GM18858 (cell line): ENCODE measurements around the gene EFNA4.
A peak's percentile ranks its signal among the peaks of the same experiment; 100 is the strongest.

Source experiments
- ATAC-seq: cut with Tn5 transposase; IDR thresholded peaks from one replicate; pipeline ENCODE4 v1.9.1; 2021; ENCODE audit not compliant: unreplicated experiment

EFNA4 gene

DNA sequence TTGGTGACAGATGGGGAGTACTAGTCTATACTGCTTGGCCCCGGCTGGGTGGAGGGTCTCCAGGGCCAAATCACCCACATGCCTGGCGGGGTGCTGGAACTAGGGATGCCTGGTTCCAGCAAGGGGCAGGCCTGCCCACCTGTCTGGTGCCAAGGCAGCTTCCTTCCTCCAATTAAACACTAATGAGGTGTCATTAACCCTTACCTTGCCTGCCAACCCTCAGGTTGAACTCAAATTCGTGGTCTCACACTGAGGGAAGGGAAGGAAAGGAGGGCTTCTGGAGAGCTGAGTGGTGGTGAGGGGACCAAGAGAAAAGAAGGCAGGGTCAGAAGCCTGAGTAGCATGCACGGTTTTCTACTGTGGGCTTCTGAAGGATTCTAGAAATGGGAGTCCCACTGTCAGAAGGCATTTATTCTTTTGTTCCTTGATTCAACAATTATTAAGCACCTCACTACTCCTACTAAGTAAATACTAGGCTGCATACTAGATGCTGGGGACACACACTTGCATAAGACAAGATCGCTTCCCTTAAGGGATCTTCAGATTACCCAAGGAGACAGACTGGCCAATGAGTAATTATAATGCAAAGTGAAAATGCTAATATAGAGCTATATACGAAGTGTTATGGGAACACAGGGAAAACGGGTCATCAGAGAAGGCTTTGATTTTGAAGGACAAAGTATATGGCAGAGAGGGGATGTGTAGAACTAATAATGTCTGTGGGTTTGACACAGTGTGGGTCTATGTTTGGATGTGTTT, 9.2 kb downstream of the EFNA4 start:
- ATAC-seq: no peak

DNA sequence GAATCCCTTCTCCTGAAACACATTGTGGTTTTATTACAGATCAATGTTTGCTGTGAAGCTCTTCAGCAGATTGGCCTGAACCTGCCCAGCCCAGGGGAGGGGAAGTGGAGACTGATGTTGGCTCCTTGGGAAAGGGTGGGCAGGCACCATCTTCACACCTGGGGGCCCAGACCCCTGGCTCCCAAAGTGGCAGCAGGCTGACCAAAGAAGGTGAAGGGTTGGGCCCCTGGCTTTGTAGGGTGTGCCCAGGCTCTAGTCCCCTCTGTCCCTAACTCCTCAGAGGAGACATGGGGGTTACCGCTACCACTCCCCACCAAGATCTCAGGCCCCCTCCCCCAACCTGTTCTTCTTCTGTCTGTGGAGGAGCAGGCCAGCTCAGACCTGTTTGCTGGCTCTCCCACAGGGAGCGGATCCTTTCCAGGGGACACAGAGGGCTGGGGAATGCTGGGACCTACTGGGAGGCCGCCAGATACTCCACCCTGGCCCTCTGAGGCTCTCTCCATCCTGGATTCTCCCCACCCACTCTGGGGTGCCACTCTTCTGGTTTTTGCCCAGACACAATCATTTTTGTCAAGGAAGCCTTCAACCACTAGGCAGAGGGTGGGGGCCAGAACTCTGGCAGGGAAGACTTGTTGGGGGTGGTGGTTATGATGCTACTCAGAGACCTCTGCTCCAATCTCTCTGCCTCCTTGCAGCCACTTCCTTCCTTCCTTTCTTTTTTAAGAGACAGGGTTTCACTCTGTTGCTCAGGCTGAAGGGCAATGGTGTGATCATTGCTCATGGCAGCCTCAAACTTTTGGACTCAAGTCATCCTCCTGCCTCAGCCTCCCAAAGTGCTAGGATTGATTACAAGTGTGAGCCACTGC, 10.1 kb downstream of the EFNA4 start:
- ATAC-seq: no peak

DNA sequence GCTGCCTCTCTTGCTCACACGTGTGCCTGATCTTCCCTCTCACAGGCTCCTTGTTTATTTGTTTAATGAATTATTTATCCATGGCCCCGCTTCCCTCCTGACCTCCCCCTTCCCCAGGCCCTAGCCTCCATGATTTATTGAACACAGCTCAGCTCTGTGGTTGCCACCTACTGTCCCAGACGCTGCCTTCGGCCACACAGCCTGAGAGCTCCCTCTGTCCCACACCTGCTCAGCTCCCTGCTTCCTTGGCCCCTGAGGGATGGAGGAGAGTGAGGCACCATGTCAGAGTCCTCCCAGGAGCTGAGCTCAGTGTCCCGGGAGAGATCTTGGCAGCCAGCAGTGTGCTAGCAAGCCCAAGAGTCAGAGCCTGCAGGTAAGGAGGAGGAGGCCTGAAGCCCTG, 12.0 kb downstream of the EFNA4 start:
- ATAC-seq: no peak

DNA sequence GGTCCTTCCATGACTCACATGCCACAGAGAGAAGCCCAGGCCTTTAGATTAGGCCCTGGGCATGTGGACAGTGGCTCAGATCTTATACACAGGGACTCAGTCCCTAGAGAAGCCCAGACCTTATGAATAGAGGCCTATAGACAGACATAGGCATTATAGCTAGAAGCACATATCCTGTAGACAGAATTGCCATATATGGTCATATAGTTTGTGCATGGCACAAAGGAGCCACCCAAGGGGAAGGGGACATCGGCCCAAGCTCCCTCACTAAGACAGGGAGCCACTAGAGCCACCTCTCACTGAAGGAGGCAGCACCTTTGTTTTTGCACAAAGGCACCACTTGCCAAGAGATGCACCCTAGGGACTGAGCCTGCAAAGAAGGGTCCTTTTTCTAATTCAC, 12.8 kb downstream of the EFNA4 start:
- no peak for ATAC-seq

DNA sequence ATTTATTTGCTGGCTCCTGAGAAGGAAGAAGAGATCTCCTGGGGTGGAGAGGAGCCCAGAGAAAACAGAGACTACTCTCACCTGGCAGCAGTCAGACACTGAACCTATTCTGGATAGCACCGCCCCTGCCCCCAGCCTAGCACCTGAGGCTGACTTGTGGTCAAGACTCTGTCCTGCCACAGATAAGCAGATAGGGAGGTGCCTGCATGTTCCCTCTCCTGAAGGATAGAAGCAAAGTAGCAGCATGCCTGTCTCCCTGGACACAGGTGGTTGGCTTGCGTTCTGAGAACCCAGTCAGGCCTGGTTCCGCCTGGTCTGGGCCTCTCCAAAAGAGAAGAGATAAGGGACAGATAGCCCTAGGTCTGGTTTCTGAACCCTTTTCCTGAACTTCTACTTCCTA, 13.8 kb downstream of the EFNA4 start:
- ATAC-seq: no peak

DNA sequence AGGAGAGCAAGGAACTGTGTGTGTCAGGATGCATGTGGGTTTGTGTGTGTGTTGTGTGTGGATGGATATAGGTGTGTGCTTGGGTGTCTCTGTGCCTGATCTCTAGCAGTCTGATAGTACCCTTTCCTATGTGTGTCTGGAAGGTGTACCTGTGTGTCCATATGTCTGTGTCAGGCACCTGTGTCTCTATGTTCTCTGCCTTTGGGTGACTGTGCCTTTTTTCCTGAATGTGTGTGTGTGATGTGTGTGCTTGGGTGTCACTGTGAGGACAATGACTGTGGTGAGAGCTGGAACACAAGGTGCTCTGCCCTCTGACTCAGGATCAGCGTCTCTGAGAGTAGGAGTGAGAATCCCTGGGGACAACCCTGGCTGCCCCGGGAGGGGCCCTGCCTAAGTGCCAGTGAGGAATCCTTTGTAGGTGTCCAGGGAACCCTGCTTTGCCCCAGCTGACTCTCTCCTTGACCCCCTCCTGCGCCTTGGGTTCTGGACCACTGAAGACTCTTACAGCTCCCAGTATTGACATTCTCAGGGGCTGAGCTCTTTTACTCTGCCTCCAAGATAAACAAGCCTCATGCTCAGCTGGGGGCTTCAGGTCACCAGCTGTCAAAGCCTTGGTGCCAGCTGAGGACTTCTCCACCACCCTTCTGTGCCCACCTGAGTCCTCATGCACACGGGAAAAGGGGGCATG, 14.4 kb downstream of the EFNA4 start:
- ATAC-seq: no peak

DNA sequence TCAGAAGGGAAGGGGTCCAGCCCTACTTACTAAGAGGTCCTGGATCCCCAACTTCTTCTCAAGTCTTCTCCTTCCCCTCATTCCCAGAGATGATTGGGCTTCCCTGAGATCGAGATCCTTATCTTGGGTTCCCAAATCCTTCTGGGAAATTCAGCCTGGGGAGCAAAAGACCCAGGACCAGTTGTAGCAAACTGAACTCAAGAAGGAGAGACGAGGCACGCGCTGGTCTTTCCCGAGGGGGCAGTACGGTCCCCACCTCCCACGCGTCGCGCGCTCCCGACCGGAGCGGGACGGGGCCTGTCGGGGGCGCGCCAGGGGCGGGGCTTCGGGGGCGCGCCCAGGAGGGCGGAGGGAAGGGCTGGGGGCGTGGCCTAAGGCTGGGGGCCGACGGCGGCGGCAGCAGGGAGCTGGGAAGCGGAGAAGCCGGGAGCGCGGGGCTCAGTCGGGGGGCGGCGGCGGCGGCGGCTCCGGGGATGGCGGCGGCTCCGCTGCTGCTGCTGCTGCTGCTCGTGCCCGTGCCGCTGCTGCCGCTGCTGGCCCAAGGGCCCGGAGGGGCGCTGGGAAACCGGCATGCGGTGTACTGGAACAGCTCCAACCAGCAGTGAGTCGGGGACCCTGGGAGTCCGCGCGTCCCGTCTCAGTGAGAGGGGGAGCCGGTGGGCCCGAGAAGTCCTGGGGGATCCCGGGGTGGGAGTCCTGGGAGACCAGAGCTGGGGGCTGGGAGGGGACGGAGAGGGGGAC, 15.1 kb downstream of the EFNA4 start, which contains the start of gene EFNA3:
Gene EFNA3, plus strand, starts transcription at position 369 of the 741 bp plus-strand sequence. Its CDS starts 105 bp downstream, at position 474.
- no peak for ATAC-seq

DNA sequence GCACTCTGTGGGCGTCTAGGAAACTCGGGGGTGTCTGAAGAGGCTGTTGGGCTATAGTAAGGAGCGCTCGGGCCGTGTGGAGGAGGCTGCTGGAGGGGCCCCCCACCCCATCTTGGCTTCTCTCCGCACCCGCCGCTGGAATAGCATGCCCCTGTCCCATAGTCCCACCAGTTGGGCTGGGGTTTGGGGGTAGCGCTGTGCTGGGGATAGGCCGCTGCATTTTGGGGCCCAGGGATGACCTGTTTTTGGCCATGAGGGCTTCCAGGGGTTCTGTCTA, 15.6 kb downstream of the EFNA4 start:
- ATAC-seq: no peak

DNA sequence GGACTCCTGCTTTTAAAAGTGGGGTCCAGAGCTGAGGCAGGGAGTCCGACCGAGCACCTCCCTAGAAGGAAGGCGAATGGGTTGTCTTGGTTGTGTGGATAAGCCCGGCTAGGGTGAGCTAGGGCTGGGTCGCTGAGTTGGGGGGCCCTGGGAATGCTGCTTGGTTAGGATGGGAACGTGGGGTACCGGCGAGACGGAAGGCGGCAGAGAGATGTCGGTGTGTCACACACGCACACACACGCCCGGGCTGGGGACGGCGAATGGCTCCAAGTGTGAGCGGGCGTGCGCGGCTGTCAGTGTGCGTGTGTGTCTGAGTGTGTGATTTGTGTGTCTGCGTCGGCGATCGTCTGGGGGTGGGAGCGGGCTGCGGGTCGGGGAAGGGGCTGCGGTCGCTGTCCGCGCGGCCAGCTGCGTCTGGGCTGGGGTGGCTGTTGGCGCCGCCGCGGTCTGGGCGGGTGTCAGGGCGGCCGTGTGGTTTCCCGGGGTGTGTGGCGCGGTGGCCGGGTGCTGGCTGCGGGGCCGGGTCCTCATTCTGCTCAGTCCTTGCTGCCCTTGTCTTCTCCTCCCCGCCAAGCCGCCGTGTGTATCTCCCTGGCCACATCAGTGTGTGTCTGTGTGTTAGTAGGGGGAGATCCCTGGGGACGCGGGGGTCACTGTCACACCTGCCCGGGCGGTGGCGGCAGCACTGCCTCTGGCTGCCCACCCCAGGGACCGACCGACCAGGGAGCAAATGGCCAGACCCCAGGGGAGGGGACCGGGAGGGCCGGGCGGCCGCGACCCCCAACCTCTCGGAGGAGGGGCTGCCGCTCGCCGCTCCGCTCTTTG, 16.2 kb downstream of the EFNA4 start:
- no peak for ATAC-seq

DNA sequence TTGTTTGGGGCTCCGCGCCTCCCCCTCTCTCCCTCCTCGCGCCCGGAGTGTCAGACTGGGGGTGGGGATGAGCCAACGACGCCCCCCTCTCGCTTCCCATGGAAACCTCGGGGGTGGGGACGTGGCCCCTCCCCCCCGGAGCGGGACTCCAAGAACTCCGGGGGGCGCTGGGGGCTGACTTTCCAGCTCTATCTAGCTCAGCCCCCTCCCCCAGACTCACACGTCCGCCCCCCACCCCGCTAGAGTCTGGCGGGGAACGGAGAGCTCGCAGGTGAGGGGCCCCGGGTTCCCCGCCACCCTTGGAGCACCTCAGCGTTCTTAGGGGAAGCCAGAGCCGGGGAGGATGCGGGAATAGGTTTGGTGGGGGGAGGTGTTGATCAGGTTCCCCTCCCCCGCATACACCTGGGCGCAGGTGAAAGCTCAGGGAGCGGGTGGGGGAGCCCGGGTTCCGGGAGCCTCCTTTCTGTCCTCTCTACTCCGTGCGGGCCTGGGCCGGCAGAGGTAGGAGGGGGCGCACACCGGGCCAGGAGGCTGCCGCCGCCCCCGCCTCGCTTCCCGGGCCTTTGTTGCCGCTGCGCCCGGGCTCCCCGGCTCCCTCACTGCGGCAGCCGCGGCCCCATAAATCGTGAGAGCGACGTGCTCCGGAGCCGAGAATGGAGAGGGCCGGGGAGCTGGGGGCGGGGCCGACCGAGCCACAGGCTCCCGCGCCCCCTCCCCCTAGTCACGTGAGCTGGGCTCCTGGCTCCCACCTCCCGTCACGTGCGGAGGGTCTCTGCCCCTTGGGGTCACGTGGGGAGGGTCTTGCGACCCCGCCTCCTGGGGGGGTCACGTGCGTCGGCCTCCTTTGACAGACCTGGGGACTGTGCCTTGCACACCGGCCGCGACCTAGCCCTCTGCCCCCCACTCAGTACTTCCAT, 17.0 kb downstream of the EFNA4 start:
- ATAC-seq: no peak

DNA sequence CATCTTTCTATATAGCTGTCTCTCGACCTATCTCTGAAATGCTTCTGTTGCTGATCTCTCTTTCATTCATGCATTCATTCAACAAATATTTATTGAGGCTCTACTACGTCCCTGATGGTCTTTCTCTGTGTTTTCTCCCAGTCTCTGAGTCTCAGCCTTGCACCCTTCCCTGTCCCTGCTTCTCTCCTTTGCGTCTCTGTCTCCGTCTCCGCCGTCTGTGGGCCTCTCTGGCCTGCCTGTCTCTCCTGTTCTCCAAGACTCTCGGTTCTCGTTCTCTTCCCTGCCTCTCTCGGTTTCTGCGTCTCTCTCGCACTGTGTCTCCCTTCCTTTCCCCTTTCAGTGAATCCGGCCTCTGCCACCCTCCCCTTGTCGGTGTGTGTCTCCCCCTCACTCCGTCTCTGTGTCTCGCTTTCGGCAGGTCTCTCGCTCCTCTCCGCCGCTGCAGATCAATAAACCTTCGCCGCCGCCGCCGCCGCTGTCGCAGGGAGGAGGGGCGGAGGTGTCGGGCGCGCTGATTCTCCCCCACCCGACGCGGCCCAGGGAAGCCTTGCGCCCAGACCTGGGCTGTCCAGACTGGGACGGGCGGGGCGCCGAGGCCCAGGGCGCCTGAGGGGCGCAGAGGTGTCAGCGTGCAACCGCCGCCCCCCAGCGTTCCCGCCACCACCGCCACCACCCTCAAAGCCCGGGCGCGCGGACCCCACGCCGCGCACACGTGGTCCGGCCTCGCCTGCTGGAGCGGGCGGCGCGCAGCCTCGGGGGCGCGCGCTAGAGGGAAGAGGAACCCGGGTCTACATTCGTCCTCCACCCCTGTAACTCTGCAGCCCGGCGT, 18.1 kb downstream of the EFNA4 start:
- ATAC-seq: no peak

DNA sequence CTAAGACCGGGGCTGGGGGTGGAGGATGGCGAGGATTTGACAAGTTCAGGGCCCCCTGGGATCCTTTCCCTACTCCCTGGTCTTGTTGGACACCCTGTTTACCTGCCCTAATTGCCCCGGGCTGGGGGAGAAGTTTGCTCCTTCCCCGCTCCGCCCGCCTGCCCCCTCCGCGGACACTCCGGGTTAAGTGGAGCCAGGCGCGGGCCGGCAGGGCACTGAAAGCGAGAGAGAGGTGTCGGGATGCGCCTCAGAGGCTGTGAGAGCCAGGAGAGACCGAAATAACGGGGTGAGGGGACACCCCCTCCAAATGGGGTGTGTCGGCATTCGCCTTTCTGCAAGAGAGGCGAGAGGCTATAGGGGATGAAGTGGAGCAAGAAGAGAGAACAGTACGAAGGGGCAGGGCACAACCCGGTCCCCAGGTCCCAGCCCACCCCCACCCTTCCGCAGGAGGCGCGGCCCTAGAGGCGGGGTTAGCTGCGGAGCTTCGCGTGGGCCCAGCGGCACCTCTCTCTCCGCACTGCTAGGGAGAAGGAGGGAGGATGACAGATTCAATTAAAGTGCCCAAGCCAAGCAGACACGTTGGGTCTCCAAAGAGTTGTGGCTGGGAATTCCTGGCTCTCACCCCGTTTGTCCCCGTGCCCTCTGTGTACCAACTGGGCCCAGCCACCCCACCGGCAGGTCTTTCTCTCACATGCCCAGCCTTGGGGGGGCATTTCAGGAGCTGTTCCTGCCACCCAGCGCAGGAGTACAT, 18.9 kb downstream of the EFNA4 start:
- no peak for ATAC-seq

DNA sequence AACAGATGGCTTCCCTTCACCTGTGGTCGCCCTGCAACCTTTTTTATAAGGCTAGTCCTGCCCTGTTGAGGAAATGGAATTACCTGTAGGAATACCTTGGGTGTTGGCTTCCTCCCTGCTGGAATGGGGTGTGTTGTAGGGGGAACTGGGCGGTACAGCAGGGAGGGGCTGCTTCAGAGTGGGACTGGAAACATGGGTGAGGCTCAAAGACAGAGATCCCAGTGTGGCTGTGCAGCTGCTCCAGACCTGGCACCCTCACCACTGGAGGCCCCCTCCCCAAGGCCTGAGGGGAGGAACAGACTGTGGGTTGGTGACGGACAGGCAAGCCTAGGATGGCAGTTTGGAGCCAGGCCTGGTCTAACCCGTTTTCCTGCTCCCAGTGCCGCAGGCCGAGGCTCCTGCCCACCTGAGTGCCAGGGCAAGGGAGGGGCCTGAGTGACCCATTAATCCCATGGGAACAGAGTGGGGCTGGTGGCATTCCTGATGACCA, 19.6 kb downstream of the EFNA4 start:
- ATAC-seq: no peak

DNA sequence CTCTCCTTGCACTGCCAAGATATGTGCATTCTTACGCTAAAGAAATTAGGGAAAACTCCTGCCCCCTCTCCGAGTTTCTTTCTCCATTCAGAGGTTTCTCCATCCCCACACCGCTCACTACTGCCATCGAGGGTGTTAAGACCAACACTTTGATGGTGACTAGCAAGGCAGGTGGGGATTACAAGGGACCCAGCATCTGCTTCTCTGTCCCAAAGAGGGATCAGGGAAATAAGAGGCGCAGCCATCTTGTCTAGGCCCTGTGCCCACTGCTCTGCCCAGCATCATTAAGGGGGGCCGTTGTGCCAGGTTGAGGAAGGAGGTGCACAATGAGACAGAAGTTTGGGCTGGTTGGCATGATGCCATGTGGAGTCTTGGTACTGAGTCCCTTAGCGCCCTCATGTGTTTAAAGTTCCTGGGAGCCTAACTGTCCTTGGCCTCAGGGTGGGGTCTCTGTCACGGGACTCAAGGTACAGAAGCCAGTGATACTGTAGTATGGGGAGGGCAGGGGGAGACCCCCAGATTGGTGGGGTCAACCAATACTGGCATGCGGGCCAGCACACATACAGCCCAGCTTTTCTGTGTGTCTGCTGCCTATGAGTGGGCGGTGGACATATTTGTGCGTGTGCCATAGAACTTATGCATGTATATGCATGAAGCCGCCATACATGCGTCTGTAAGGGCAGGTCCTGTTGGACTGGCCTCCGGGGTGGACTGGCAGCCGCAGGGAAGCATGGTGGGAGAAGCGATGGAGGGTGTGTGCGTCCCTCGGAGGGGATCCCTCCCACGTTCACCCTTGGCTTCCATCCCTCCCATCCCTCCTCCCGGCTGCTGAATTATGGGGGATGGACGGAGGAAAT, 20.6 kb downstream of the EFNA4 start:
- ATAC-seq: no peak

DNA sequence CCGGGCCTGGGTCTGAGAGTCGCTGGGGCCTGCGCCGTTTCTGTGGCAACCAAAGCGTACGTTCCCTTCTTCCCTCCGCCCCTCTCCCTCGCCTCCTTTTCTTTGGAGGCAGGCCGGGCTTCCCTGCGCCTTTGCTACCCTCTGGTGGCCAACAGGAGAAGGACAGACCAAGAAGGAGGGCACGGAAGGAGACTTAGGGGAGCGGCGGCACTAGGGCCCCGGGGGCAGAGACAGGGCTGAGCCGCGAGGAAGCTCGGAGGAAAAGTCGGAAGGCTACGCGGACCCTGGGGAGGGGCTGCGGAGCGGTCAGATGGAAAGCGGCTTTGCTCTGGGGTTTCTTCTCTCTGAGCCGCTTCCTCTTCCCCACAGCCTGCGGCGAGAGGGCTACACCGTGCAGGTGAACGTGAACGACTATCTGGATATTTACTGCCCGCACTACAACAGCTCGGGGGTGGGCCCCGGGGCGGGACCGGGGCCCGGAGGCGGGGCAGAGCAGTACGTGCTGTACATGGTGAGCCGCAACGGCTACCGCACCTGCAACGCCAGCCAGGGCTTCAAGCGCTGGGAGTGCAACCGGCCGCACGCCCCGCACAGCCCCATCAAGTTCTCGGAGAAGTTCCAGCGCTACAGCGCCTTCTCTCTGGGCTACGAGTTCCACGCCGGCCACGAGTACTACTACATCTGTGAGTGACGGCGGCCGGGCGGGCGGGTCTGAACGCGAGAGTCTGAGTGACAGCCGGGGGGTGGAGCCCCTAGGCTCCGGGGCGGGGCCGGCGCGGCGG, 21.4 kb downstream of the EFNA4 start:
- ATAC-seq: peak; percentile 71
